HG03457 (cell line): Measurements from ENCODE around the gene UGCG.
A peak's percentile ranks its signal among the peaks of the same experiment; 100 is the strongest.
"Not testable (repeated sequence)": the region's sequence is repeated elsewhere in the genome, so short reads cannot be mapped to it uniquely, and the experiment has no call there.

Source experiments
- ATAC-seq: cut with Tn5 transposase; IDR thresholded peaks from one replicate; pipeline ENCODE4 v1.9.1; 2021; ENCODE audit warnings: moderate number of reproducible peaks; ENCODE audit not compliant: unreplicated experiment

UGCG gene

DNA sequence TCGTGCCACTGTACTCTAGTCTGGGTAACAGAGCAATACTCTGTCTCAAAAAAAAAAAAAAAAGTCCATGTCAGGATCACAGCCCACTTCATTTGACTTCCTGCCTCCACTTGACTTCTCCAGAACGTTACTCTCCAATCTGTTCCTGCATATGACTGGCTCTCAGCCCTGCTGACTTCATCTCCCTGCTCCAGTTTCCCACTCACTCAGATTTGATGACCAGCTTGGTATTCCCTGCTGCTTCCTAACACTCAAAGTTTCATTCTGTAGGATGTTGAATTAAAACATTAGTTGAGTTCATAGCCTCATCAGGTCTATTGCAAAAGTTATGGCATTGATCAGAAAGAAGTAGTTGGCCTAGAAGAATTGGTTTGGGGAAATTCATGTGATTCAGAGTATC is 52.3 kb downstream of the UGCG start:
- ATAC-seq, result no peak

DNA sequence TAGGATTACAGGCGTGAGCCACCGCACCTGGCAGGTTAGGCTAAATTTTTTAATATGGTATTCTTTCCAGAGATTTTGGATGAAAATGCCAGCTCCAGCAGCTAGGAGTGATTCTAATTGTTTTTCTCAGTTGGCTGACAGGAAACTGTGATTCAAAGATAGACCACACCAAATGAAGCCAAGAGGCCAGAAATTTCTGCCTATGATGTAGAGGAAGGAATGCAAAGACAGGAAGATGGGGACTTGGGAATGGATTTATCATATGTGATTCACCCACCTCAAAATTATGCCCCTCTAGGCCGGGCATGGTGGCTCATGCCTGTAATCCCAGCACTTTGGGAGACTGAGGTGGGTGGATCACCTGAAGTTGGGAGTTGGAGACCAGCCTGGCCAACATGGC is 53.3 kb downstream of the UGCG start:
- no peak for ATAC-seq

DNA sequence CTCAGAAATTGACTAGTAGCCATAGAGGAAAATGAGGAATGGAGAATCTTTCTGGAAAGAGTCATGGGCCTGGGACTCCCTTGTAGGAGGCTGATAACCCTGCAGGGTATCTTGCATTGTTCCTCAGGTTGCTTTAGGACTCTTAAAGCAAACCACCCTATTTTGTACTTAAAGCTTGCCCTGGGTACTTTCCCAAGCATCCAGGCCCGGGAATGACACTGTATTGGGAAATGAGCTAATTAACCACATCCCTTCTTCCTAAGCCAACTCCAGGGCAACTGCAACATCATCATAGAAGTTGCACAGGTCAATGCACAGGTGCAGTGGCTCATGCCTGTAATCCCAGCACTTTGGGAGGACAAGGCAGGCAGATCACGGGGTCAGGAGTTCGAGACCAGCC is 55.9 kb downstream of the UGCG start:
- ATAC-seq, result no peak

DNA sequence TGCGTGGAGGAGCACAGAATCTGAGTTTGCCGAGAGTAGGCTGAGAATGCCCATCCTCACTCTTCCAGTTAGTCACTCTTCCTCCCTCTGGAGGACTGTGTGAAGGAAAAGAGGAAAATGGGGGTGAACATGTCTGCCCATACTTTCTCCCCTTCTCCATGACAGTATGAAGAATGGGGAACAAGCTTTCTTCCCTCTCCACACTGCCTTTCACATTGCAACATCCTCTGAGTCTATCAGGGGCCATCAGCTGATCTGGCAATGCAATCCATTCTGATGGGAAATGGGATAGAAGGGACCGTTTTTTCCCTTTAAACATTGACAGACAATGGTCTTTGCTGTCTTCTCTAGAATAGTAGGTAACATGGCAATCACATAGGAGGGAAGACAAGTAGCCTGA is 56.8 kb downstream of the UGCG start:
- ATAC-seq, result no peak

DNA sequence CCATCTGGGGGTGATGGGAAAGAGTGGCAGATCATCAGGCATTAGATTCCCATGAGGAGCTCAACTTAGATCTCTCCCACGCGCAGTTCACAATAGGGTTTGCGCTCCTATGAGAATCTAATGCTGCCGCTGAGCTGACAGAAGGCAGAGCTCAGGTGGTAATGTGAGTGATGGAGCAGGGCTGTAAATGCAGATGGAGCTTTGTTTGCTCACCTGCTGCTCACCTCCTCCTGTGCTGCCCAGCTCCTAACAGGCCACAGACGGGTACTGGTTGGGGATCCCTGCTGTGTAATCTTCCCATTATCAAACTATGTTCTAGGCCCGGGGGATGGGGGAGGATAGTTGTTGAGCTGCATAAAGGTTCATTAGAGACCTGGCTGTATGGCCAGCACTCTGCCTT is 58.4 kb downstream of the UGCG start:
- no peak for ATAC-seq

DNA sequence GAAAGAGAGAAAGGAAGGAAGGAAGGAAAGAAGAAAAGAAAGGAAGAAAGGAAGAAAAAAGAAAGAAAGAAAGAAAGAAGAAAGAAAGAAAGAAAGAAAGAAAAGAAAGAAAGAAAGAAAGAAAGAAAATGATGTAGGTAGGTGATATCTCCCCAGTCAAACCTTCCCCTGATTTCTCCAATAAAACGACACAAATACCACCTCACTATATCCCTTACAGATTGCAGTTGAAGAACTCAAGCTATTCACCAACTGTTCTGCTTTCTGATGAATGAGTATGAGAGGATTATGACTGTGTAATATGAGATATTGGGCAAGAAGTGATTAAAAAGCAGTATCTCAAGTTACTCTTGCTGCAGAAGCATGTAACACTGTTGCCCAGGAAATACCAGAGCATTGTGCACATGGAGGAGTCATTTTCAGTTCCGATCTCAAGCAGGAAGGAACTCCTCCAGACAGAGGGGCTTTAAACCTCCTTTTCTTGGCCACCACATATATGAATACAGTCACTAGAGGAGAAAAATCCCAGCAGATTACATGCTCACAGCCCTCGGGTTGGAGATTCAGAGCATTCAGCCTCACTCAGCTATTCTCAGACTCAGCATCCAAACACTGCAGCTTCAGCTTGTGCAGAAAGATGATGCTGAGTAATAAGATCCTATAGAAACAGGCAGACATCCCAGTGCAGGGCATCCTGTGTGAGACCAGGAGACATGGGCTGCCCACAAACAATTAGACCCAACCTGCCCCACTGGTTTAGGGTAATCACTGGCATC is 61.4 kb downstream of the UGCG start:
- no peak for ATAC-seq

DNA sequence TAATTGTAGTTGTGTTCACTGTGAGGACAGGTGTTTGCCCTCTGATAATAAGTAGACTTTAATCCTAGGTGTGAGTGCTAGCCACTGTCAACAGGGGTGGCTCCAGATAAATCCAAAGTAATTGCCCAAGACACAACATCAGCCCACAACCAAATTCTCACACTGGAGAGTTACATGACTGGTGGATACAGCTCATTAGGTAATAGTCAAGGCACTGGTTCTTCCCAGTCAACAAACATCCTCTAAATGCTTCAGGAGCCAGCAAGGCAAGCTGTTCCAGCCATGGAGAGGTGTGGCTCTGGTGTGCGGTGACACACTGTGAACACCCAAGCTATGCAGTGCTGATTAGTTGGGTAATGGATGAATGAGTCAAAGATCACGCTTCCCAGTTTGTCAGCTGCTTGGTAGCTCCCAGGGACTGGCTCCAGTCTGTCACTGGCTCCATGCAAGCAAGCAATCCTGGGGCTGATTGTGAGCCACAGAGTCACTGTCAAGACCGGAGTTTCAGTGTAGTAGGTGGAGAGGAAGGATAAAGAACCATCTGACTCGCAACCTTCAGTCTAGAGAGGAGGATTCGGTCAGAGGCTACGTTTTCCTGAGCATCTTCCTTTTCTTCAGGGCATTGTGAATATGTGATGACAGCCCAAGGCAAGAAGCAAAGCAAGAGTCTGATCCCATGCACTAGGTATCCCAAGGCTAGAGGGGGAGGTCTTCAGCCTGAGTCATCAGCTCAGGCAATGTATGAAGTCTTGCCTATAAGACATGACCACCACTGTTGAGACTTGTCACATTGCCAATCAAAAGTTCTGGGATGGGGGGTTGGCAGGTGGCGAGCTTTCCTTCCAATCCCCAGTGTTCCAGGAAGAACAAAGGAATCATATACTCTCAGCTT is 63.1 kb downstream of the UGCG start:
- no peak for ATAC-seq

DNA sequence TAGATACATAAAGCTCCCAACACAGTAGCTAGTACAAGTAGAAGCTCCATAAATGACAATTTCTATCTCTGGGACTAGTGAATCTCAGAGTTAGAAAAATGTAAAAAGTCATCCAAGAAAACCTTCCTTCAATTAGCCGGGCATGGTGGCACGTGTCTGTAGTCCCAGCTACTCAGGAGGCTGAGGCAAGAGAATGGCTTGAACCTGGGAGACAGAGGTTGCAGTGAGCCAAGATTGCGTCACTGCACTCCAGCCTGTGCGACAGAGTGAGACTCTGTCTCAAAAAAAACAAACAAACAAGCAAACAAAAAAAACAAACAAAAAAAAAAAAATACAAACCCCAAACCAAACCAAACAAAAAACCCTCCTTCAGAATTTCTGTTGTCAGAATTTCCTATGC is 63.9 kb downstream of the UGCG start:
- ATAC-seq, result not testable (repeated sequence)

DNA sequence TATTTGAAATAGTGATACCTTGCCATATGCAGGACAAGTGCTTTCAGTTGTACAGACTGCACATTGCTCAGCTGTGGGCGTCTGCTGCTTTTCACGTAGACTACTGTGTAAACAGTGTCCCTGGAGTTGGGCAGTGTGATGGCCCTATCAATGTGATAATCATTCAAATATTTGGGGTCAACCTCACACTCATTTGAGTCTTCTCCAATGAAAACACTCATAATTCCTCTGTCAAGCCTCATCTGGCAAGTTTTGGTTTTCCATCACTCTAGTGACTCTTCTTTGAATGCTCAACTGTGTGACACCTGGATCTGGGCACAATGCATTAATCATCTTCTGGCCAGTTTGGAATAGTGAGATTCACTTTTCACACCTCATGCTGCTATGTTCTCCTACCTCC is 64.4 kb downstream of the UGCG start:
- ATAC-seq, result no peak

DNA sequence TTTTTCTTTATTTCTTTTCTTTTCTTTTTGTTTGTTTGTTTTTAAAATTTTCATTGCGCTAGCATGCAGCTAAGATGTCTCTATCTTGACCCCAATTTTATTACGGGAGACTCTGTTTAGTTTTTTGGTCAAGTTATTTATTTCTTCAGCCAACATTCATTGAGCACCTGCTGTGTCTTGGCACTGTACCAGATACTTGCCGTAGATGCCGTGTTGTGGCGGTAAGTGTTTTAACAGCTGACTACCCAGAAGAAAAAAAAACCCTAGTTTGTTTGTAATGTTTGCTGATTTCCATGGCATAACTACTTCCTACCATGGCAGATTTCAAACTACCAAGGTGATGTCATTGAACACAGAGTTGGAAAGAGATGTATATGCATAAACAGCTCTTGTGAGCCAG is 65.0 kb downstream of the UGCG start:
- ATAC-seq, result no peak

DNA sequence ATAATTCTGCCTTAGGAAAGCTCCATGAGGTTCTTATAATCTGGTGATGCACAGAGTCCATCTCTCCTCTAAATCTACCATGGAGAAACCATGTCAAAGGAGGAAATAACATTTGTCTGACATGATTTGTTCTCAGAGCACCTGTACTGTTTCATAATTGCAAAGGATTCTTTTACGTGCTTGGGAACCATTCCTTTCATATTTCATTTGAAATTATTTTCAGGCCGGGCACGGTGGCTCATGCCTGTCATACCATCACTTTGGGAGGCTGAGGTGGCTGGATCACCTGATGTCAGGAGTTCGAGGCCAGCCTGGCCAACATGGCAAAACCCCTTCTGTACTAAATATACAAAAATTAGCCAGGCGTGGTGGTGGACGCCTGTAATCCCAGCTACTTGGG is 65.4 kb downstream of the UGCG start:
- no peak for ATAC-seq

DNA sequence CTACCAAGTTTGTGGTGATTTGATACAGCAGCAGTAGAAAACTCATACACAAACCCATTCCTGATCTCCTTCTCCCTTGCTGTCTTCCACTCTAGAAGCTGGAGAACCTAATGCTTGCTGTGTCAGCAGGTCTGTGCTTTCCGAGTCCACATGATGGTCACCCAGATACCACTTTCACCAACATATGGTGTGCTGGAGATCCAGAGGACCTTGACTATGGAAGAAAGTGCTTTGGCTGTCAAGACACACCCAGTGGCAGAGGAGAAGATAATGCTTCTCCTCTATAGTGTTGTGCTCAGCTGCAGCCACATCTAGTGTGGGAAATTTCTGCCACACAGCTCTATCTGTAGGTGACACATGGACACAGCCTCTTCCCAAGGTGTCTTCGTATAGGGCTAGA is 67.4 kb downstream of the UGCG start:
- no peak for ATAC-seq

DNA sequence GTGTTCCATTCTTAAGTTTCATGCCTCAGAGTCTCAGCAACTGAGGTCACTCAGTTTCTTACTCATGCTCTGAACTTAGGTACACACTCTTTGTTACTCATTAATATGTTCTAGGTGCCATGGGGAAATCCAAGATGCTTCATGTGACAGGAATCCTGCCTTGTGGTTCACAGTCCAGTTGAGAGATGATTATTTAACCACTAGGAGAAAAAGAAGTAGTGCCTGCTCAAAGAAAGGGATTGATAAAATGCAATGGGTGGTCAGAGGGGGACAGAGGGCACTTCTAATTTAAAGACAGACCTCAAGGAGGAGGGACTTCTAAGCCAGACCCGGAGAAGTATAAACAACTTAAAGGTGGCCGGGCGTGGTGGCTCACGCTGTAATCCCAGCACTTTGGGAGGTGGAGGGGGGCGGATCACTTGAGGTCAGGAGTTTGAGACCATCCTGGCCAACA is 69.0 kb downstream of the UGCG start:
- peak; percentile 85 for ATAC-seq

DNA sequence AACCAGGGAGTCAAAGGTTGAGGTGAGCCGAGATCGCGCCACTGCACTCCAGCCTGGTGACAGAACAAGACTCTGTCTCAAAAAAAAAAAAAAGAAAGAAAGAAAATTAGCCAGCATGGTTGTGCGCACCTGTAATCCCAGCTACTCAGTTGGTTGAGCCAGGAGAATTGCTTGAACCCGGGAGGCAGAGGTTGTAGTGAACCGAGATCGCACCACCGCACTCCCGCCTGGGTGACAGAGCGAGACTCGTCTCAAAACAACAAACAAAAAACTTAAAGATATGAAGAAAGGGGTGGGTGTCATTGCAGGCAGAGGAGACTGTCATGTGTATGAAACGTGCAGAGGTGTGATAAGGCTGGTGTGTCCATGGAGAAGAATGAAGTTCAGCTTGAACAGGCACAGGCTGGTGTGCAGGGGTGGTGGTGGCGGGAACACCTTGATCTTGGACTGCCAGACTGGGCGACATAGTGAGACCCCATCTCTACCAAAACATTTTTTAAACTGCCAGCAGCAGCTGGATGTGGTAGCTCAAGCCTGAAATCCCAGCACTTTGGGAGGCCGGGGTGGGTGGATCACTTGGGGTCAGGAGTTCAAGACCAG is 69.6 kb downstream of the UGCG start:
- ATAC-seq, result no peak

DNA sequence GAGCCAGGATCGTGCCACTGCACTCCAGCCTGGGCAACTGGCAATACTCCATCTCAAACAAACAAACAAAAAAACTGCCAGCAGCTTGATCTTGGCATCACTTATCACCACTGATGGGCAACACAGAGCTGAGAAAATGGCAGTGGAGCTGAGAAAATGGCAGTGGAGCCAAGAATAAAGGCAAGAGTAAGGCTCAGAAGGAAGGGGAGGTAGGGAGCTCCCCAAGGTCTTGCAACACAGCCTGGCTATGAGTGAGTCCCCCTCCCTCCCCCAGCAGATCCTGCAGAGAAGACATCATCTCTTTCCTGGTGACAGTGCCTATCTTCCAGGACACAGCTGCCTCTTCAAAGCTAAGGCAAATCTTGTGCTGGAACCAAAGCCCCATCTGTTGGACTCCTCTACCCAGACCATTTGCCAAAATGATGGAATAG is 70.3 kb downstream of the UGCG start:
- no peak for ATAC-seq

DNA sequence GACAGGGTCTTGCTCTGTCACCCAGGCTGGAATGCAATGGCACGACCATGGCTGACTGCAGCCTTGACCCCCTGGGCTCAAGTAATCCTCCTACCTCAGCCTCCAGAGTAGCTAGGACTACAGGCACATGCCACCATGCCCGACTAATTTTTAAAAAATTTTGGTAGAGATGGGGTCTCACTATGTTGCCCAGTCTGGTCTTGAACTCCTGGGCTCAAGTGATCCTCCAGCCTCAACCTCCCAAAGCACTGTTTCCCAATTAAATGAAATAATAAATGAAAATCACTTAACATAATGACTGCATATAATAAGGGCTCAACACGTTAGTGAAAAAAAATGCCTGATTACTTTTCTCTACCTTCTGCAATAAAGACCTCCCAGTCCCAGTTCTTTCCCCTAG is 71.0 kb downstream of the UGCG start:
- ATAC-seq, result no peak

DNA sequence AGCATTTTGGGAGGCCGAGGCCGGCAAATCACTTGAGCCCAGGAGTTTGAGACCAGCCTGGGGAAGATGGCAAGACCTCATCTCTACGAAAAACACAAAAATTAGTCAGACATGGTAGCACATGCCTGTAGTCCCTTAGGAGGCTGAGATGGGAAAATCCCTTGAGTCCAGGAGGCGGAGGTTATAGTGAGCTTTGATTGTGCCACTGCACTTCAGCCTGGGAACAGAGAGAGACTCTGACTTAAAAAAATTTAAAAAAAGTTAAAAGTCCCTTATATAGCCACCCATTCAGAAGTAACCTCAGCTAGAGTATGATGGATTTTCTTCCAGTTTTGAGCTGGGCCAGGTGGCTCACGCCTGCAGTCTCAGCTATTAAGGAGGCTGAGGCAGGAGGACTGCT is 72.4 kb downstream of the UGCG start:
- ATAC-seq, result no peak

DNA sequence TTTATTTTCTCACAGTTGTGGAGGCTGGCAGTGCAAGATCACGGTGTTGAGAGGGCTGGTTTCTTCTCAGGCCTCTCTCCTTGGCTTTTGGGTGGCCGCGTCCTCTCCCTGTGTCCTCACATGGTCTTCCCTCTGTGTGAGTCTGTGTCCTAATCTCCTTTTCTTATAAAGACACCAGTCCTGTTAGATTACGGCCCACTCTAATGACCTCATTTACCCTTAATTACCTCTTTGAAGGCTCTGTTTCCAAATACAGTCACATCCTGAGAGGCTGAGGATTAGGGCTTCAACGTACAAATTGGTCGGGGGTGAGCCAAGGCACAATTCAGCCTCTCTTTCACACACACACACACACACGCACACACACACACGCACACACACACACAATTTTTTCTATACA is 73.0 kb downstream of the UGCG start:
- ATAC-seq, result no peak

DNA sequence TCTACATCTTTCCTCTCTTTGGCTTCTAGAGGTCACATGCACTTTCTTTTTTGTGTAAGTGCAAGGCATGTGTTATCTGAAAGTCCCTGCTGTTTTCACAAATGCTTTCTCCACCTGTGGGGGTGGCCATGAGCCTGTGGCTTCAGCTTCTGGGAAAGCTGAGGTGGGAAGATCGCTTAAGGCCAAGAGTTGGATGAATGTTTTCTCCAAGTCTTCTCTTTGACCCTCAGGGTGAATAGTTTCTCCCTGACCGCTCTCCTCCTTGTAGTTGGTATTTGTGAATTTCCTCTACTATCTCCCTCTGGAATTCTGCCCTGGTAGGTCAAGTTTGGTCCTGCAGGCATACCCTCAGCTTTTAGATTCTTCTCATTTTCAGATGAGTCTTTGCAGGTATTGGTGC is 74.2 kb downstream of the UGCG start:
- no peak for ATAC-seq

DNA sequence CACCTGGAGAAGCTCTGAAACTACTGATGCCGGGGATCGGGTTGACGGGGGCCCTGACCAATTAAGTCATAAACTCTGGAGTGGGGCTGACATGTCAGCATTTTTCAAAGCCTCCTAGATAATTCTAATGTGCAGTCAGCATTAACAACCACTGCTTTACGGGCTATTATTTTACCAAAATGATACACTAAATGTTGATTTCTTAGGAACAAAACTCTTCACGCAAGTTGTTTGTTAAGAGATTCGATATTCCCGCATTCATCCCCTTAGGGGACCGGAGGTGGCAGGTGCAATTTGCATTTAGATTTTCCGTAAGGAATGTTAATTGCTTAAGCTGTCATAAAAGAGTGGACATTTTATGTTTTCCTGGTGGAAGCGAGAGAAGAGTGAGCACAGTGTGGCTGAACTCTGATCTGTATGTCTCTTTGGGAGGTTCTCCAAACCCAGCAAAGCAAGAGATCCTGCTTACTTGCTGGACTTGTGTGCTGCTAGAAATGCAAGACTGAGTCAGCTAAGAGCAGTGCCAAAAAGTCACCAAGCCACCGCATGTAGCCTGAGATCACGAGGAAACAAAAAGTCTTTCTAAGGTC is 77.6 kb downstream of the UGCG start:
- no peak for ATAC-seq

DNA sequence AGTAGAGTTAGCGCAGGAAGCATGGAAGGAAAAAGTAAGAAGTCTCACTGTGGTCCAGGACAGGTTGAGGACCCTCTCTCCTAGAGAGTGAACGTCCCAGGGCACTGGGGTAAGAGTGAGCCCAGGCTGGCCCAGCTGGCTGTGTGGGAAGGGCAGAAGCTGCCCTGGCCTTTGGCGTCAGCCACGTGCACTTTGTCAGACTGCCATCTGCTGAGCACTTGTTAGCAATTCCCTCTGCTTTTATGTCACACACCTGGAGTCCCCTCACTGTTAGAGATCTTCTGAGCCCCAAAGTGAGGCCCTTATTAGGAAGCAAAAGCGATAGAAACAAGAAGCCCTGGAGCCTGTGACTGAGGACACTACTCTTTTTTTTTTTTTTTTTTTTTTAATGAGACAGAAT is 79.1 kb downstream of the UGCG start:
- ATAC-seq, result no peak
